Stimulated activated CD8-positive, alpha-beta memory T cell treated with anti-CD3 and anti-CD28 coated beads, Interleukin-12 subunit alpha, Interleukin-12 subunit beta, amount 100 ng/mL, for 24 hours (primary cell): ENCODE data around the gene DMRTA1.
"Not testable (repeated sequence)": the region's sequence is repeated elsewhere in the genome, so short reads cannot be mapped to it uniquely, and the experiment has no call there.

ENCODE experiments used
- DNase-seq: peaks from one replicate; pipeline ENCODE4 v3.0.0-alpha.2; 2020; ENCODE audit errors: extremely low read depth

DMRTA1 gene

DNA sequence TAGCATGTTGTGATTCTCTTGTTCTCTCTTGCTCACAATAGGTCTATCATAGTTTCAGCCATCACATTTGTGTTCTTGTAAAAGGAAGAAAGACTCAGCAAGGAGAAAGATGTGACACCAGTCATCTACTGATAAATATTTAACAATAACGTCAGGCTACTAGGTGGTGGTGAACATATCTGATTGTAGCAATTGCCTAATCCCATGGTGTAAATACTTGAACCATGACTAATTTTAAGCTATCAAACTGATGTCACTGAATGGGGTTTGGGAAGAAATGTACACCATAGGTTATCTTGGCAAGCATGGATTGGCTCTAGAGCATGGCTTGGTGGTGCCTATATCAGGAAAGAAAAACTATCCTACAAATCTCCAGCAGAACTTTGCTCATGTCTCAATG, 16.6 kb downstream of the DMRTA1 start:
- no peak for DNase-seq

GRCh38 chr9:22469928-22470544, 23.4 kb downstream of the DMRTA1 start:
- DNase-seq, result no peak

- DNase-seq, result no peak
These were observed 34.9 kb downstream of the DMRTA1 start for GRCh38 chr9:22481566-22481965.

DNA sequence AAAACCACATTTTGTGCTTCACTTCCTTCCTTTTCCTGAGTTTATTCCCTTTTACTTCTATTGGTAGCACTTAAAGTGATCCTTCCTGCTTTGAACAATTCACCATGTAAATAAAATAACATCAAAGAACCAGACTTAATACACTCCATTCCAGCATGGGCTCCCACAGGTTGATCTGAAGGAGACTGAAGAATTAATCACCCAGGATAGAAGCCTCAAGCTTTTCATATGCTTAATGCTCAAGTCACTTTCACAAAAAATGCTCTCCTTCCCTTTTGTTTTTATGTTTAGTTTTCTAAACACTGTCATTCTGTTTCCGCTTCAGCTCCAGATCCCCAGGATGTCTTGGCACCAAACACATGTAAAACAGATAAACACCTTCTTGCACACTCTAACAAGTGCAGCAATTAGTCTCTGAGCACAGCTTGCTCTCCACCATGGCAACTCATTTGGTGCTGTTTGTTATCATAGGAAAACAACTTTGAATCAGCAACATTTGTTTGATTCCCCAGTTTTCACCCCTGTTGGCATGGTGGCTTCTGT, 37.0 kb downstream of the DMRTA1 start:
- no peak for DNase-seq

- not testable (repeated sequence) for DNase-seq
These were observed 49.6 kb downstream of the DMRTA1 start for GRCh38 chr9:22496197-22496596.
